ENCODE results near the gene HDGFL3.
A peak's percentile ranks its signal among the peaks of the same experiment; 100 is the strongest.
"Not testable (repeated sequence)": the region's sequence is repeated elsewhere in the genome, so short reads cannot be mapped to it uniquely, and the experiment has no call there.

The HDGFL3 gene

DNA sequence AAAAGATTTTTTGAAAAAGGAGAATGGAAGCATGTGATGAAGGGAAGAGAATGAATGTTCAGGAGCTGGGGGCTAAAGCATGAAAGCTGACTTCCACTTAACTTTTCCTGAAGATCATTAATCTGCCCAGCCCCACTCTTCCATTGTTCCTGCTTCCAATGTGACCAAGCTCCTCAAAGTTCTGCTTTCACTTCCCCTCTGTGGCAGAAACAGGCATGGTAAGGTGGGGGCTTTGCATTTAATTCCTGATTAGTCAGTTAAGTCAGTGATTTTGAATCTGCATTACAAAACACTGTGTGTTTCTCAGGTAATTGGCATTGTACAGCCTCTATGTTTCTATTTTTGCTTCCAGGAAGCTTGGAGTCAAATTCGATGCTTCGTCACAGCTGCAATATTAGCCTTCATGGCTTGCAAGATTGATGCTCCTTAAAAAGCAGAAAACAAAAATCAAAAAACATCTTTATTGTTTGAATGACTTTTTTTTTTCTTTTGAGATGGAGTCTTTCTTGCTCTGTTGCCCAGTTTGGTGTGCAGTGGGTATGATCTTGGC is 107.5 kb downstream of the HDGFL3 start:
- H3K4me3 ChIP-seq (ENCODE audit: low read depth, low read length): no peak overlapping the region

DNA sequence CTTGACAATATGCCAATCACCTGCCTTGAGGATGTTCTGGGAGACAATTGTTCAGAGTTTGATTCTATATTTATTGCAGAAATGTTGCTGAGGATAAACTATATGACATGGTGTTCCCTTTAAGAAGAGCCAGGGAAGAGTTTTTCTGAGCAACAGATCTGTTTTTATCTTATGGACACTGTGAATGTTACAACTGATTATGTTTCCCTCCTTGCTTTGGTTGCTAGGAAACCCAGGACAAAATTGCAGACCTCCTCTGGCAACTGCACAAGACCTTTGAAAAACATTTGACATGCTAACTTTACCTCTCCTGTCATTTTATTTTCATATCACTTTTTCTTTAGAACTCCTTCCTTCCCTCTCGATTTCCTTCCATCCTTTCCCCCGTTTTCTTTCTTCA is 108.3 kb downstream of the HDGFL3 start:
- no peak for DNase-seq (ENCODE audit: low read depth)
- TF ChIP-seq, protein P1, sequence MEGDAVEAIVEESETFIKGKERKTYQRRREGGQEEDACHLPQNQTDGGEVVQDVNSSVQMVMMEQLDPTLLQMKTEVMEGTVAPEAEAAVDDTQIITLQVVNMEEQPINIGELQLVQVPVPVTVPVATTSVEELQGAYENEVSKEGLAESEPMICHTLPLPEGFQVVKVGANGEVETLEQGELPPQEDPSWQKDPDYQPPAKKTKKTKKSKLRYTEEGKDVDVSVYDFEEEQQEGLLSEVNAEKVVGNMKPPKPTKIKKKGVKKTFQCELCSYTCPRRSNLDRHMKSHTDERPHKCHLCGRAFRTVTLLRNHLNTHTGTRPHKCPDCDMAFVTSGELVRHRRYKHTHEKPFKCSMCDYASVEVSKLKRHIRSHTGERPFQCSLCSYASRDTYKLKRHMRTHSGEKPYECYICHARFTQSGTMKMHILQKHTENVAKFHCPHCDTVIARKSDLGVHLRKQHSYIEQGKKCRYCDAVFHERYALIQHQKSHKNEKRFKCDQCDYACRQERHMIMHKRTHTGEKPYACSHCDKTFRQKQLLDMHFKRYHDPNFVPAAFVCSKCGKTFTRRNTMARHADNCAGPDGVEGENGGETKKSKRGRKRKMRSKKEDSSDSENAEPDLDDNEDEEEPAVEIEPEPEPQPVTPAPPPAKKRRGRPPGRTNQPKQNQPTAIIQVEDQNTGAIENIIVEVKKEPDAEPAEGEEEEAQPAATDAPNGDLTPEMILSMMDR (IDR thresholded peaks at IDR 0.05; ENCODE audit: insufficient read depth, low read depth, low read length, missing control alignments): no peak
- H3K4me3 ChIP-seq (ENCODE audit: low read depth, low read length): no peak overlapping the region

More for the DNA sequence above, 107.5 kb downstream of the HDGFL3 start:
- TF ChIP-seq, protein P1 (IDR thresholded peaks at IDR 0.05; ENCODE audit: insufficient read depth, low read depth, low read length, missing control alignments): no peak
- DNase-seq (ENCODE audit: low read depth): no peak

DNA sequence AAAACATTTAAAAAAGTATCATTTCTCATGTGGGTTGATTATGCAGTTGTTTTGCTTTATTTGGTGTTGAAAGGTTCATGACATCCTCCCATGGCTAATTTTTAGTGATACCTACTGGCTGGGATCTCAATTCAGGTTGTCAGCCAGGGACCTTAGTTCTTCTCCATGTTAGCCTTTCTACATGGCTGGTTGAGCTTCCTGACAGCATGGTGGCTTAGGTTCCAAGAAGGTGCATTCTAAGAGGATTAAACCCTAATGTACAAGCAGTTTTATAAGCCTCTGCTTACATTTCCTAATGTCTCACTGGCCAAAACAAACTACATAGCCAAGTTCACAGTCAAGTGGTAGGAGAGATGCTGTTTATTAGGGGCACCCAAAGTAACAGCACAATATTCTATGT is 109.5 kb downstream of the HDGFL3 start:
- TF ChIP-seq, protein P1 (IDR thresholded peaks at IDR 0.05; ENCODE audit: insufficient read depth, low read depth, low read length, missing control alignments): no peak
- no peak overlapping the region for H3K4me3 ChIP-seq (ENCODE audit: low read depth, low read length)
- no peak for DNase-seq (ENCODE audit: low read depth)

DNA sequence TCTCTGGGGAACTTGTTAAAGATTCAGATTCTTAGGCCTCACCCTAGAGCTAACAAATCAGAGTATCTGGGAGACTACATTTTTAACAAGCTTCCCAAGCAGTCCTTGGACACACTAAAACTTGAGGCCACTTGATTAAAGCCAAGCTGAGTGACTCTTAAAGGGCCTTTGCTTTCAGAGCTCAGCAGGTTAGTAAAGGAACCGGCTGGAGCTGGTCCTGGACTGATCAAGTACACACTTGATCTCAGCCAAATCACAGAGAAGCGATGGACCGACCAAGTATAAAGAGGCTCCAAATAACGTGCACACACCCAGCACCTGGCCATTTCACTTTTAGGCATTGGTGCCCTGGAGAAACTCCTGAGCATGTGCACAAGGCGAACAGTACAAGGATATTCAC is 113.0 kb downstream of the HDGFL3 start:
- no peak for DNase-seq (ENCODE audit: low read depth)
- no peak overlapping the region for H3K4me3 ChIP-seq (ENCODE audit: low read depth, low read length)
- TF ChIP-seq, protein P1 (IDR thresholded peaks at IDR 0.05; ENCODE audit: insufficient read depth, low read depth, low read length, missing control alignments): no peak

DNA sequence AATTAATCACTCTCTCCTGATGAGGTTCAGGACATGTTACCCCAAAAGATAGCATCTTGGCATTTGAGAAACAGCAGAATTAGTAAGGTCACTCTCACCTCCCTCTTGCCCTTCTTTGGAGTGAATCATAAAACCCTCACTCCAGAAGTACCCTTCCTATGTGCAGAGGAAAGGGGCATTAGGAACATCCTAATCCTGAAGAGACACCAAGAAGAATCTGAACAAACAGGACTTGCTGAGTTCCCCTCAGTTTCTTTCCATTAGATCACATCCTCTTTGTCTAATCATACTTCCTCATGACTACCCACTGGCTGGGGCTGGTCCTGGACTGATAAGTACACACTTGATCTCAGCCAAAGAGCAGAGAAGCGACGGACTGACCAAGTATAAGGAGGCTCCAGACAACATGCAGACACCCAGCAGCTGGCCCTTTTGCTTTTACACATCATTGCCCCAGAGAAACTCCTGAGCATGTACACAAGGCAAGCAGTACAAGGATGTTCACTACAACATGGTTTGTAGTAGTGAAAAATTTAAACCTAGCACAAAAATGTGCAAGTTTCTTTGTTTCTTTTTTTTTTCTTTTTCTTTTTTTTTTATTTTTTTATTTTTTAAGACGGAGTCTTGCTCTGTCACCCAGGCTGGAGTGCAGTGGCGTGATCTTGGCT is 115.2 kb downstream of the HDGFL3 start:
- H3K4me3 ChIP-seq (ENCODE audit: low read depth, low read length): no peak overlapping the region
- peak; percentile 49 for DNase-seq (ENCODE audit: low read depth)
- TF ChIP-seq, protein P1 (IDR thresholded peaks at IDR 0.05; ENCODE audit: insufficient read depth, low read depth, low read length, missing control alignments): no peak

DNA sequence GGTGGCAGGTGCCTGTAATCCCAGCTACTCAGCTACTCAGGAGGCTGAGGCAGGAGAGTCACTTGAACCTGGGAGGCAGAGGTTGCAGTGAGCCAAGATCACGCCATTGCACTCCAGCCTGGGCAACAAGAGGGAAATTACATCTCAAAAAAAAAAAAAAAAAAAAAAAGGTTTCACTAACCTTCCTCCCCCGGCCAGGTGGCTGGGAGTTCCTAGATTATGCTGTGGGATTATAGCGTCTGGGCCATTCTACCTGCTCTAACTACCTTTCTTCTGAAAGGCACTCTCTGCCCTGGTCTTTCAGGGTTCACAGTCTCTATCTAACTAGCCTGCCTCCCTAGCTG is 115.7 kb downstream of the HDGFL3 start:
- not testable (repeated sequence) for H3K4me3 ChIP-seq (ENCODE audit: low read depth, low read length); DNase-seq (ENCODE audit: low read depth)

DNA sequence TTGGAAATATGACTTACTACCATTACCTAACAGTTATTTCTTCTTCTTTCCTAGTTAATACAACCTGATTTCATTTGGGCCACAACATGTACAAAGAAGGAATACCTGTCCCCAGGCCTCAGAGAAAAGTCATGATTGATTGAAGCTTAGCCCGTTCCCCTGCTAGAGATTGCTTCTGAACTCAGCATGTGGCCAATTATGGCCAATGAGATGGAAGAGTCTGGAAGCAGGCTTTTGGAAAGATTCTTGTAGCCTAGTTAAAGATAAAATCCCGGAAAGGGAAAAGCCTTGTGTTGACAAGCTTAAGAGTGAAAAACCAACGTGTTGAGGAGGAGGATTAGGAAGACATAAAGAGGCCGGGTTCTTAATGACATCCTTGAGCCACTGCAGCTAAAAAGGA is 117.2 kb downstream of the HDGFL3 start:
- DNase-seq (ENCODE audit: low read depth): no peak
- TF ChIP-seq, protein P1 (IDR thresholded peaks at IDR 0.05; ENCODE audit: insufficient read depth, low read depth, low read length, missing control alignments): no peak

More for the DNA sequence above, 117.2 kb downstream of the HDGFL3 start:
- no peak overlapping the region for H3K4me3 ChIP-seq (ENCODE audit: low read depth, low read length)
